Neural cell (in vitro differentiated cells): ENCODE data around the gene KLHL22. TPM values are rescaled to one million over a fixed set of nuclear protein-coding genes. Genes with fewer than 3 reads are reported as not detected.

Experiments
- H2AFZ ChIP-seq: fragments of 200-600, 300-800 bp; sonication (generic), shearing (Covaris generic); 2 replicates; pipeline ENCODE4 v1.6.0; 2014; ENCODE audit warnings: low read depth, mild to moderate bottlenecking, antibody characterized with exemption, low read length, moderate library complexity
- H3F3A ChIP-seq: fragments of 200-600 bp; shearing (Covaris generic); 2 replicates; pipeline ENCODE4 v1.6.1; 2016; ENCODE audit warnings: mild to moderate bottlenecking, moderate library complexity, mixed read lengths, antibody characterized with exemption, low read length; ENCODE audit not compliant: insufficient read depth, poor library complexity, severe bottlenecking
- H3K27ac ChIP-seq: fragments of 200-600, 300-800 bp; sonication (generic), shearing (Covaris generic); 2 replicates; pipeline ENCODE4 v1.5.1; 2014; ENCODE audit warnings: mild to moderate bottlenecking, low read length, moderate library complexity
- H3K27me3 ChIP-seq: fragments of 300-800, 200-600 bp; sonication (generic), shearing (Covaris generic); 2 replicates; pipeline ENCODE4 v1.6.0; 2014; ENCODE audit warnings: mild to moderate bottlenecking, low read depth, low read length, moderate library complexity; ENCODE audit not compliant: insufficient read depth
- H3K36me3 ChIP-seq: fragments of 300-800, 200-600 bp; sonication (generic), shearing (Covaris generic); 2 replicates; pipeline ENCODE4 v1.5.1; 2014; ENCODE audit warnings: mild to moderate bottlenecking, antibody characterized with exemption, low read length, moderate library complexity; ENCODE audit not compliant: insufficient read depth
- H3K4me2 ChIP-seq: fragments of 300-800, 200-600 bp; sonication (generic), shearing (Covaris generic); 2 replicates; pipeline ENCODE4 v1.6.0; 2014; ENCODE audit warnings: mild to moderate bottlenecking, low read length
- H3K4me3 ChIP-seq: fragments of 300-800, 200-600 bp; sonication (generic), shearing (Covaris generic); 2 replicates; pipeline ENCODE4 v1.5.1; 2014; ENCODE audit warnings: mild to moderate bottlenecking, low read length, moderate library complexity
- H3K79me2 ChIP-seq: fragments of 200-600 bp; shearing (Covaris generic); replicated peaks from 2 replicates; pipeline ENCODE4 v1.6.0; 2014; ENCODE audit warnings: mild to moderate bottlenecking, low read length, moderate library complexity; ENCODE audit not compliant: insufficient read depth
- H3K9ac ChIP-seq: fragments of 300-800, 200-600 bp; sonication (generic), shearing (Covaris generic); 2 replicates; pipeline ENCODE4 v1.6.1; 2016; ENCODE audit warnings: mild to moderate bottlenecking, low read length, mixed read lengths
- H3K9me2 ChIP-seq: fragments of 200-600 bp; shearing (Covaris generic); 2 replicates; pipeline ENCODE4 v1.6.1; 2016; ENCODE audit warnings: mild to moderate bottlenecking, low read length, mixed read lengths; ENCODE audit not compliant: insufficient read depth
- H3K9me3 ChIP-seq: fragments of 200-600, 300-800 bp; sonication (generic), shearing (Covaris generic); 2 replicates; pipeline ENCODE4 v1.6.1; 2016; ENCODE audit warnings: mild to moderate bottlenecking, mixed run types, low read length, moderate library complexity, mixed read lengths
- H4K20me1 ChIP-seq: fragments of 200-600 bp; shearing (Covaris generic); 2 replicates; pipeline ENCODE4 v1.6.1; 2016; ENCODE audit warnings: mild to moderate bottlenecking, mixed run types; ENCODE audit not compliant: insufficient read depth
- CTCF ChIP-seq: fragments of 450-650 bp; IDR thresholded peaks from 2 replicates; pipeline ENCODE4 v1.5.1; 2014; ENCODE audit warnings: antibody characterized with exemption, mild to moderate bottlenecking, moderate library complexity; ENCODE audit not compliant: poor library complexity, severe bottlenecking
- EP300 ChIP-seq: fragments of 450-650 bp; conservative IDR thresholded peaks from 2 replicates; pipeline ENCODE4 v1.6.1; 2014; ENCODE audit warnings: antibody characterized with exemption, mild to moderate bottlenecking, moderate library complexity; ENCODE audit not compliant: poor library complexity, severe bottlenecking
- EZH2 ChIP-seq: fragments of 200-600, 300-800 bp; shearing (Covaris generic), sonication (generic); IDR thresholded peaks from 2 replicates; pipeline ENCODE4 v1.6.1; 2014; ENCODE audit warnings: antibody characterized with exemption, low read length, borderline replicate concordance, mild to moderate bottlenecking; ENCODE audit not compliant: insufficient read depth, poor library complexity, severe bottlenecking
- MXI1 ChIP-seq: fragments of 450-650 bp; conservative IDR thresholded peaks from 2 replicates; pipeline ENCODE4 v1.6.1; 2014; ENCODE audit warnings: antibody characterized with exemption, mild to moderate bottlenecking; ENCODE audit not compliant: poor library complexity, severe bottlenecking
- POLR2AphosphoS5 ChIP-seq: IDR thresholded peaks from 2 replicates; pipeline ENCODE4 v1.6.1; 2012
- RAD21 ChIP-seq: fragments of 450-650 bp; conservative IDR thresholded peaks from 2 replicates; pipeline ENCODE4 v1.6.1; 2014; ENCODE audit warnings: antibody characterized with exemption, mild to moderate bottlenecking, moderate library complexity
- REST ChIP-seq: IDR thresholded peaks from 2 replicates; pipeline ENCODE4 v1.6.1; 2012; ENCODE audit warnings: borderline replicate concordance
- SMC3 ChIP-seq: fragments of 450-650 bp; conservative IDR thresholded peaks from 2 replicates; pipeline ENCODE4 v1.6.1; 2014; ENCODE audit warnings: antibody characterized with exemption, mild to moderate bottlenecking, moderate library complexity; ENCODE audit not compliant: poor library complexity
- TAF1 ChIP-seq: IDR thresholded peaks from 2 replicates; pipeline ENCODE4 v1.6.1; 2012; ENCODE audit warnings: low read depth
- polyA plus RNA-seq: library from polyadenylated mRNA; depleted of rRNA; stranded (reverse); fragments of >200 nt; gene quantifications from 2 replicates; pipeline ENCODE4 v1.2.3, GENCODE V29; 2014

The KLHL22 gene
- polyA plus RNA-seq, 1 donor from 2014 or later, result 59.5 TPM

- Histone ChIP-seq H3K4me3 (no peak overlapping the region), H3K9me3 (no peaks in the 10 kb centered on the region), H3K27ac (no peak overlapping the region), H3K9ac (no peak overlapping the region), H3K4me2 (no peak overlapping the region), H4K20me1 (no peaks in the 10 kb centered on the region), H3F3A (no peaks in the 10 kb centered on the region), H2AFZ (no peak overlapping the region), H3K9me2 (no peaks in the 10 kb centered on the region), H3K79me2 (peaks cover 8% of the 10 kb centered on the region), H3K36me3 (peaks cover 9% of the 10 kb centered on the region), H3K27me3 (no peaks in the 10 kb centered on the region)
- TF ChIP-seq EP300 (no peak), SMC3 (no peak), CTCF (no peak), POLR2AphosphoS5 (no peak), RAD21 (no peak), REST (no peak), EZH2 (no peak), TAF1 (no peak), MXI1 (no peak)
Observed at GRCh38 chr22:20526628-20527355, 31.2 kb upstream of the KLHL22 start.

GRCh38 chr22:20526305-20526627, 30.7 kb upstream of the KLHL22 start:
- Histone ChIP-seq H3K4me3 (no peak overlapping the region), H2AFZ (no peak overlapping the region), H3K27me3 (no peaks in the 10 kb centered on the region), H3K9ac (no peak overlapping the region), H4K20me1 (no peaks in the 10 kb centered on the region), H3K36me3 (peaks cover 9% of the 10 kb centered on the region), H3K79me2 (peaks cover 8% of the 10 kb centered on the region), H3K27ac (no peak overlapping the region), H3F3A (no peaks in the 10 kb centered on the region), H3K4me2 (no peak overlapping the region), H3K9me2 (no peaks in the 10 kb centered on the region), H3K9me3 (no peaks in the 10 kb centered on the region)
- TF ChIP-seq TAF1 (no peak), CTCF (no peak), REST (no peak), RAD21 (no peak), SMC3 (no peak), EZH2 (no peak), EP300 (no peak), MXI1 (no peak), POLR2AphosphoS5 (no peak)
